ENCODE measurements around the gene CRYBG2.

Gene CRYBG2

GRCh38 chr1:26287811-26288210 lies 66.1 kb downstream of the CRYBG2 start:
- WGBS, result 93% methylated on average over 4 of the region's 5 CpGs
- no peak overlapping the region for H2BK15ac ChIP-seq (ENCODE audit: low read depth, poor library complexity, severe bottlenecking)
- no peak overlapping the region for H3K4me2 ChIP-seq (ENCODE audit: low read length, poor library complexity, severe bottlenecking)
- H3K9ac ChIP-seq (ENCODE audit: low read length), result peak overlapping the region; percentile 39
- no peak overlapping the region for H2BK12ac ChIP-seq (ENCODE audit: low read length in 2 of 2)
- no peak for DNase-seq
- H3K27me3 ChIP-seq (ENCODE audit: control insufficient read depth in 1 of 2, insufficient read depth in 1 of 2, low read length in 2 of 2), result no peaks in the 10 kb centered on the region
- H3K27ac ChIP-seq (ENCODE audit: low read length, poor library complexity, severe bottlenecking), result no peak overlapping the region
- H2AK5ac ChIP-seq (ENCODE audit: low read length, severe bottlenecking), result no peak overlapping the region
- no peak overlapping the region for H3K18ac ChIP-seq (ENCODE audit: low read depth in 1 of 2, low read length in 2 of 2)
- H3K14ac ChIP-seq (ENCODE audit: low read length in 2 of 2), result no peak overlapping the region
- H3K23ac ChIP-seq (ENCODE audit: low read length in 2 of 2), result no peak overlapping the region
- no peak overlapping the region for H4K91ac ChIP-seq (ENCODE audit: low read length)
- no peak overlapping the region for H4K8ac ChIP-seq (ENCODE audit: low read length)
- H2AFZ ChIP-seq (ENCODE audit: low read depth, low read length), result no peak overlapping the region
- no peak overlapping the region for H3K4ac ChIP-seq (ENCODE audit: low read depth in 1 of 2, low read length in 2 of 2)
- H3K36me3 ChIP-seq (ENCODE audit: control insufficient read depth in 1 of 2, insufficient read depth in 2 of 2, low read depth in 1 of 2, low read length in 2 of 2), result peaks cover 7 to 16% of the 10 kb centered on the region in 2 experiments
- H2BK120ac ChIP-seq (ENCODE audit: low read depth, low read length), result no peak overlapping the region
- H3K9me3 ChIP-seq (ENCODE audit: control insufficient read depth, low read length), result no peaks in the 10 kb centered on the region
- H3K79me1 ChIP-seq (replicated peaks; ENCODE audit: low read length, poor library complexity, severe bottlenecking), result peaks cover 11% of the 10 kb centered on the region
- H2BK5ac ChIP-seq (ENCODE audit: low read depth, low read length, poor library complexity, severe bottlenecking), result no peak overlapping the region
- H3K4me1 ChIP-seq (ENCODE audit: control insufficient read depth, insufficient read depth, low read depth, low read length), result peaks cover 63% of the 10 kb centered on the region
- no peak overlapping the region for H3K4me3 ChIP-seq (ENCODE audit: insufficient read depth in 1 of 2, low read depth in 1 of 2, low read length in 2 of 2)

GRCh38 chr1:26287033-26287711 lies 66.8 kb downstream of the CRYBG2 start:
- Histone ChIP-seq H3K27ac (ENCODE audit: low read length, poor library complexity, severe bottlenecking) (no peak overlapping the region), H2BK12ac (ENCODE audit: low read length in 2 of 2) (peak overlapping the region in 1 of 2 experiments; percentile 31)

GRCh38 chr1:26286064-26286416 lies 67.9 kb downstream of the CRYBG2 start:
- Histone ChIP-seq H2BK12ac (ENCODE audit: low read length in 2 of 2) (no peak overlapping the region), H4K91ac (ENCODE audit: low read length) (no peak overlapping the region), H2AFZ (ENCODE audit: low read depth, low read length) (no peak overlapping the region), H3K9ac (ENCODE audit: low read length) (no peak overlapping the region), H2AK5ac (ENCODE audit: low read length, severe bottlenecking) (no peak overlapping the region), H3K4me3 (ENCODE audit: insufficient read depth in 1 of 2, low read depth in 1 of 2, low read length in 2 of 2) (no peak overlapping the region), H3K4ac (ENCODE audit: low read depth in 1 of 2, low read length in 2 of 2) (no peak overlapping the region), H2BK120ac (ENCODE audit: low read depth, low read length) (no peak overlapping the region), H3K9me3 (ENCODE audit: control insufficient read depth, low read length) (no peaks in the 10 kb centered on the region), H3K4me2 (ENCODE audit: low read length, poor library complexity, severe bottlenecking) (no peak overlapping the region), H3K79me1 (replicated peaks; ENCODE audit: low read length, poor library complexity, severe bottlenecking) (peaks cover 15% of the 10 kb centered on the region), H3K18ac (ENCODE audit: low read depth in 1 of 2, low read length in 2 of 2) (no peak overlapping the region), H3K4me1 (ENCODE audit: control insufficient read depth, insufficient read depth, low read depth, low read length) (peaks cover 74% of the 10 kb centered on the region), H4K8ac (ENCODE audit: low read length) (no peak overlapping the region), H3K36me3 (ENCODE audit: control insufficient read depth in 1 of 2, insufficient read depth in 2 of 2, low read depth in 1 of 2, low read length in 2 of 2) (peaks cover 22 to 29% of the 10 kb centered on the region in 2 experiments), H2BK15ac (ENCODE audit: low read depth, poor library complexity, severe bottlenecking) (no peak overlapping the region), H3K27ac (ENCODE audit: low read length, poor library complexity, severe bottlenecking) (no peak overlapping the region), H3K27me3 (ENCODE audit: control insufficient read depth in 1 of 2, insufficient read depth in 1 of 2, low read length in 2 of 2) (no peaks in the 10 kb centered on the region), H3K14ac (ENCODE audit: low read length in 2 of 2) (no peak overlapping the region), H2BK5ac (ENCODE audit: low read depth, low read length, poor library complexity, severe bottlenecking) (no peak overlapping the region), H3K23ac (ENCODE audit: low read length in 2 of 2) (no peak overlapping the region)
- WGBS, result 62% methylated on average over 2 of the region's 2 CpGs
- DNase-seq, result no peak

More at GRCh38 chr1:26287033-26287711, 66.8 kb downstream of the CRYBG2 start:
- Histone ChIP-seq H3K79me1 (replicated peaks; ENCODE audit: low read length, poor library complexity, severe bottlenecking) (peaks cover 13% of the 10 kb centered on the region), H3K4me1 (ENCODE audit: control insufficient read depth, insufficient read depth, low read depth, low read length) (peaks cover 69% of the 10 kb centered on the region), H2BK5ac (ENCODE audit: low read depth, low read length, poor library complexity, severe bottlenecking) (no peak overlapping the region), H2BK15ac (ENCODE audit: low read depth, poor library complexity, severe bottlenecking) (no peak overlapping the region), H2BK120ac (ENCODE audit: low read depth, low read length) (no peak overlapping the region), H3K9me3 (ENCODE audit: control insufficient read depth, low read length) (no peaks in the 10 kb centered on the region), H3K27me3 (ENCODE audit: control insufficient read depth in 1 of 2, insufficient read depth in 1 of 2, low read length in 2 of 2) (no peaks in the 10 kb centered on the region), H4K91ac (ENCODE audit: low read length) (no peak overlapping the region), H2AFZ (ENCODE audit: low read depth, low read length) (no peak overlapping the region), H3K9ac (ENCODE audit: low read length) (peak overlapping the region; percentile 39), H3K4me3 (ENCODE audit: insufficient read depth in 1 of 2, low read depth in 1 of 2, low read length in 2 of 2) (no peak overlapping the region), H3K18ac (ENCODE audit: low read depth in 1 of 2, low read length in 2 of 2) (no peak overlapping the region), H3K4me2 (ENCODE audit: low read length, poor library complexity, severe bottlenecking) (no peak overlapping the region), H3K14ac (ENCODE audit: low read length in 2 of 2) (no peak overlapping the region), H2AK5ac (ENCODE audit: low read length, severe bottlenecking) (peak overlapping the region; percentile 28), H3K4ac (ENCODE audit: low read depth in 1 of 2, low read length in 2 of 2) (no peak overlapping the region), H3K36me3 (ENCODE audit: control insufficient read depth in 1 of 2, insufficient read depth in 2 of 2, low read depth in 1 of 2, low read length in 2 of 2) (peaks cover 13 to 23% of the 10 kb centered on the region in 2 experiments), H3K23ac (ENCODE audit: low read length in 2 of 2) (no peak overlapping the region), H4K8ac (ENCODE audit: low read length) (no peak overlapping the region)
- 41% methylated on average over 8 of the region's 8 CpGs for WGBS
- DNase-seq, result peak; percentile 21

- Histone ChIP-seq H3K4me1 (ENCODE audit: control insufficient read depth, insufficient read depth, low read depth, low read length) (peaks cover 74% of the 10 kb centered on the region), H2BK15ac (ENCODE audit: low read depth, poor library complexity, severe bottlenecking) (peak overlapping the region; percentile 50), H4K8ac (ENCODE audit: low read length) (no peak overlapping the region), H2BK120ac (ENCODE audit: low read depth, low read length) (no peak overlapping the region), H3K23ac (ENCODE audit: low read length in 2 of 2) (no peak overlapping the region), H3K9me3 (ENCODE audit: control insufficient read depth, low read length) (no peaks in the 10 kb centered on the region), H3K4ac (ENCODE audit: low read depth in 1 of 2, low read length in 2 of 2) (no peak overlapping the region), H3K4me2 (ENCODE audit: low read length, poor library complexity, severe bottlenecking) (no peak overlapping the region), H2AK5ac (ENCODE audit: low read length, severe bottlenecking) (peak overlapping the region; percentile 25), H4K91ac (ENCODE audit: low read length) (peak overlapping the region; percentile 52), H3K4me3 (ENCODE audit: insufficient read depth in 1 of 2, low read depth in 1 of 2, low read length in 2 of 2) (no peak overlapping the region), H3K18ac (ENCODE audit: low read depth in 1 of 2, low read length in 2 of 2) (peak overlapping the region in 1 of 2 experiments; percentile 74), H2AFZ (ENCODE audit: low read depth, low read length) (no peak overlapping the region), H3K27me3 (ENCODE audit: control insufficient read depth in 1 of 2, insufficient read depth in 1 of 2, low read length in 2 of 2) (no peaks in the 10 kb centered on the region), H3K14ac (ENCODE audit: low read length in 2 of 2) (no peak overlapping the region), H3K9ac (ENCODE audit: low read length) (peak overlapping the region; percentile 75), H3K27ac (ENCODE audit: low read length, poor library complexity, severe bottlenecking) (no peak overlapping the region), H2BK5ac (ENCODE audit: low read depth, low read length, poor library complexity, severe bottlenecking) (no peak overlapping the region), H3K36me3 (ENCODE audit: control insufficient read depth in 1 of 2, insufficient read depth in 2 of 2, low read depth in 1 of 2, low read length in 2 of 2) (peaks cover 24 to 29% of the 10 kb centered on the region in 2 experiments), H3K79me1 (replicated peaks; ENCODE audit: low read length, poor library complexity, severe bottlenecking) (peaks cover 15% of the 10 kb centered on the region), H2BK12ac (ENCODE audit: low read length in 2 of 2) (peak overlapping the region in 1 of 2 experiments; percentile 80)
- WGBS, result 82% methylated on average over 18 of the region's 19 CpGs
- no peak for DNase-seq
These were observed 68.4 kb downstream of the CRYBG2 start for GRCh38 chr1:26285366-26286063.

Measured in mesenchymal stem cell (in vitro differentiated cells and primary cell).